Cardiac fibroblast (primary cell): ENCODE data around the gene PLEKHA6.
A peak's percentile ranks its signal among the peaks of the same experiment; 100 is the strongest.

Experiments used
- DNase-seq, 2 donors: peaks; one replicate each; pipeline versions ENCODE4 v3.0.0 to v3.0.0-alpha.2; 2010; ENCODE audit warnings: low read depth in 2 of 2
- H3K4me3 ChIP-seq, 2 donors: replicated peaks in 1 of 2; 1 replicate in 1 of 2; 2 replicates in 1 of 2; pipeline ENCODE4 v1.5.1; 2011; ENCODE audit warnings: low read depth in 2 of 2, low read length in 2 of 2, mild to moderate bottlenecking in 2 of 2, moderate library complexity in 1 of 2
- TF ChIP-seq, protein P1 (sequence below): IDR thresholded peaks from one replicate; pipeline ENCODE4 v1.5.1; 2011; ENCODE audit warnings: low read depth, mild to moderate bottlenecking, low read length, inconsistent platforms

The PLEKHA6 gene

DNA sequence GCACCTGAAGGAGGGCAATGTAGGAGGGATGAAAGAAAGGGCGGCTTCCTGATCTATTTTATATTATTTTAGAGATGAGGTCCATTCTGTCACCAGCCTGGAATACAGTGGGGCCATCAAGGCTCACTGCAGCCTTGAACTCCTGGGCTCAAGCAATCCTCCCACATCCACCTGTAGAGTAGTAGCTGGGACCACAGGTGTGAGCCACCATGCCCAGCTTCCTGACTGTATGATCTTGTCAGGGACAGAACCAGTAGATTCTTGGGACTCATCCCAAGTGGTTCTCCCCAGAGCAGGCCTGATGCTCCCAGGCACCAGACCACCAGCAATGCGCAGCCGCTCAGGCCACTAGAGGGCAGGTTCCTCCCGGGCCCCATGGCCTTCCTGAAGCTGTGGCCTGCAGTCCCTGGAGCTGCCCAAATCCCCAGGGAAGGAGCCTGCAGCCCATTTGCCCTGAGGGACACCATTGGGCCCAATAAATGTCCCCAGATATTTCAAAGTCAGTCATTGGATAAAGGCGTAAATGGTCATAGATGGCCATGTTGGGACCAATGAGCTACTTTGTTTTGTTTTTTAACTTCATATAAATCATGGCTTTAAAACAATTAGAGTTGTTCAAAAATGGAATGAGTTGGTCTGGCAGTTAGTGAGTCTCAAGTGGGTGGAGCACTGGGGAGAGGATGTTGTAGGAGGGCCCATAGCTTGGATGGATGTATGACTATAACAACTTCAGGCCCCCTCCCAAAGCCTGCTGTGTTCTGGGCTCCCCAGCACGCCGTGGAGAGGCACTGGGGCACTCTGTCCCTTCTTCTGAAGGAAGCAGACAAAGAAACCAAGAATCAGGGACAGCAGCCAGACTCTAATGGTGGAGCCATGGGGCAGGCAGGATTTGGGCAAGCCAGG, 101.3 kb downstream of the PLEKHA6 start:
- H3K4me3 ChIP-seq = no peak overlapping the region
- TF ChIP-seq, protein P1, sequence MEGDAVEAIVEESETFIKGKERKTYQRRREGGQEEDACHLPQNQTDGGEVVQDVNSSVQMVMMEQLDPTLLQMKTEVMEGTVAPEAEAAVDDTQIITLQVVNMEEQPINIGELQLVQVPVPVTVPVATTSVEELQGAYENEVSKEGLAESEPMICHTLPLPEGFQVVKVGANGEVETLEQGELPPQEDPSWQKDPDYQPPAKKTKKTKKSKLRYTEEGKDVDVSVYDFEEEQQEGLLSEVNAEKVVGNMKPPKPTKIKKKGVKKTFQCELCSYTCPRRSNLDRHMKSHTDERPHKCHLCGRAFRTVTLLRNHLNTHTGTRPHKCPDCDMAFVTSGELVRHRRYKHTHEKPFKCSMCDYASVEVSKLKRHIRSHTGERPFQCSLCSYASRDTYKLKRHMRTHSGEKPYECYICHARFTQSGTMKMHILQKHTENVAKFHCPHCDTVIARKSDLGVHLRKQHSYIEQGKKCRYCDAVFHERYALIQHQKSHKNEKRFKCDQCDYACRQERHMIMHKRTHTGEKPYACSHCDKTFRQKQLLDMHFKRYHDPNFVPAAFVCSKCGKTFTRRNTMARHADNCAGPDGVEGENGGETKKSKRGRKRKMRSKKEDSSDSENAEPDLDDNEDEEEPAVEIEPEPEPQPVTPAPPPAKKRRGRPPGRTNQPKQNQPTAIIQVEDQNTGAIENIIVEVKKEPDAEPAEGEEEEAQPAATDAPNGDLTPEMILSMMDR = peak; percentile 90
- DNase-seq = peak; percentile 54 to 64

DNA sequence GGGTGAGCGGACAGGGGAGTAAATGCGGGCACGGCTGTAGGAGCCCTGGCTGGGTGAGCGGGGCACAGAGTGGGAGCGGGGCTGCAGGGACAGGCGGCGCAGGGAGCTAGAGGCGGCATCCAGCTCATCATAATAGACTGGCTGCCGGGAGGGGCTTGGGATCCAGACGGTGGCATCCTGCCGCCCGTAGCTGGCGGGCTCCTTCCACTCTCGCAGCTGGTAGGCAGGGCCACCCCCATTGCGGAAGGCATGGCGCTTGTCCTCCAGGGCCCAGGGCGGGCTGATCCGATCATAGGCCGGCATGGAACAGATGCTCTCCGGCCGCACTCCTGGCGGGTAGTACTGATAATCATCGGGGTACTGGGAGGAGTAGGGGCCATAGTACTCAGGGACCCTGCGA, 102.3 kb downstream of the PLEKHA6 start:
- DNase-seq = no peak
- TF ChIP-seq, protein P1 = no peak
- no peak overlapping the region for H3K4me3 ChIP-seq

DNA sequence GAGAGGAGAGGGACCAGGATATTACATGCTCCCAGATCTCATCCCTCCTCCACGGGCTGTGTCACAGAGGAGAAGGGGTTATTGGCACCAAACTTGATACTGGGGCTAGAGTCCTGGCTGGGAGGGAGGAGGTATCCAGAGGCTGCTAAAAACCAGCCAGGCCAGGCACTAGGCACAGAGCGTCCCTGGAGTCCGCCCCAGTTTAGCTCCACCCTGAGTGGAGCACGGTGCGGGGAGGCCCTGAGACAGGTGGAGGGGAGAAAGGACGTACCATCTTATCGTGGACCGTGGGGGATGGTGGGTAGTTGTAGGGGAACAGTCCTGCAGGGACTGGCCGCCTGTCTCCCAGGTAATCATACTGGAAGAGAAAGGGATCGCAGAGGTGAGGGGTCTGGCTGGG, 103.2 kb downstream of the PLEKHA6 start:
- TF ChIP-seq, protein P1 = no peak
- H3K4me3 ChIP-seq = no peak overlapping the region
- DNase-seq = no peak

DNA sequence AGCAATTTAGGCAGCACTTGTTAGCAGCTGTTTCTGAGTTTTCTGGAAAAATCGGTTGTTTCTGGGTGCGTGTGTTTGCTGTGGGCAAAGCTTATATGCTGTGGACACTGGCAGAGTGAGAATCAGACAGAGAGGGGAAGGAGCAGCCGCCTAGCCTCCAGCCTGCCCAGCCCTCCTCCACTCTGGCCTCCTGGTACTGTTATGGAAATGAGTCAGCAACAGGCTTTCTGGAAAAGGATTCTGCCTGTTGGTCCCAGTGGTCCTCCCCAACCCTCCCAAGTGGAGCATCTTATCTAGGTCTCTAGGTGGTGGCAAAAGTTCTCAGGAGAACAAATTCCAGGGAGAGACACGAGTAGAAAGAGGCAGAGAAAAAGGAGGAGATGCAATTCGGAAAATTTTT, 103.8 kb downstream of the PLEKHA6 start:
- peak; percentile 15 to 51 for DNase-seq
- TF ChIP-seq, protein P1 = no peak
- no peak overlapping the region for H3K4me3 ChIP-seq

DNA sequence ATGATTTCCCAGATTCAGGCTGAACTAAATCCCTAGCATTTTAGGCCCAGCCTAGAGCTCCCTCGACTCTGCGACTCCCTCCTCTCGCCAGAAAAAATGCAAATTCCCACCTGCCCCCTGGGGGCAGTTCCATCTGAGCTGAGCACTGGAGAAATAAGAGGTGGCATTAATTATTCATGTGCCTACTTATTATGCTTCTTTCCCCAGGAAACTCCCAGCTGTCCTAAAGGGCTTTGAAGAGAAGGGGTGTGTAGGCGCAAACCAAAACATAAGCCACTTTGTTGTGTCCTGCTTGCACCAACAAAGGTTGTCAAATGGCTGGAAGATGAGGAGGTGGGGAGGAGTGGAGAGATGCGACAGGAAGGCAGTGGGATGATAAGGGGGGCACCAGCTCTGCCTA, 104.5 kb downstream of the PLEKHA6 start:
- H3K4me3 ChIP-seq = no peak overlapping the region

DNA sequence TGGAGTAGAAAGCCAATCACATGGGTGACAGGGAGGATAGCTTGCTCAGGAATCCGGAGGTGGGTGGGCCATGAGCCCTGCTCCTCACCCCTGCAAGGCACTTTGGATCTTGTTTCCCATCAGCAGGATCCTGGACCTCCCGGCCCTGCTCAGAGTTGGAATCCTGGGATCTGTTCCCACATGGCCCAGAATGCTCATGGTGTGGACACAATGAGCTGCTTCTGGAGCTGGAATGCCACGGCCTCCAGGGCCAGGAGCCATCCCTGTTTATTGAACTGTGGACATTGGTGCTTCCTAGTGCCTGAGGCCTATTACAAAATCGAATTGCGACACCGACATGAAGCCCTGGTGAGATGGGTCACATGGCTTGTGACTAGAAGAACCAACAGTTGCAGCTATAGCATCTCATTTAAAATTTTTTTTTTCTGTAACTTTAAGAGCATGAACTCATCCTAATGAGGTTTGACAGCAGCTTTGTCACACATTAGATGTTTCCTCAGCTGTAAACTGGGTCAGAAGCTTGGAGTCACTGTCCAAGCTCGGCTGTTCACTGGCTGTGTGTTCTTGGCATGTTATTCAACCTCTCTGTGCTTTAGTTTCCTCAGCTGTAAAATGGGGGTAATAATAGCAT, 105.6 kb downstream of the PLEKHA6 start:
- TF ChIP-seq, protein P1 = no peak
- DNase-seq = peak; percentile 67 to 79
- H3K4me3 ChIP-seq = no peak overlapping the region

More for the DNA sequence above, 104.5 kb downstream of the PLEKHA6 start:
- TF ChIP-seq, protein P1 = no peak
- no peak for DNase-seq
